ENCODE measurements around the gene NDUFB6.

The NDUFB6 gene

GRCh38 chr9:32518276-32518675 is 54.7 kb downstream of the NDUFB6 start:
- DNase-seq (ENCODE audit: low read depth) = no peak

DNA sequence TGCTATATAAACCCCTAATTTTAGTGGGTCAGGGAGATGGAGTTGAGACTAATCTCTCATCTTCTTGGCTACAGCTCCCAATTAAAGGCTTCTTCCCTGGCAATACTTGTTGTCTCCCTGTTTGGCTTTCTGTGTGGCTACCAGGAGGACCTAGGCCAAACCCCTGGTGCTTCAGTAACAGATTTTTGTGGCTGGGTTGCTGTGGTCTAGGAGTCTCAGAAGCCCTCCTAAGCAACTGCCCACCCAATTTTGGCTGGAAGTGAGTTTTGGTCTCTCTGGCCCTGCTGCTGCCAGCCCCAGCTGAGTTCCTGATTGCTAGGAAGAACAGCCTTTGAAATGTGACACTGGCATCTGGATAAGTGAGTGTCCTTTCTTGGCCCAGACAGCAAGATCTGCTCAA is 56.7 kb downstream of the NDUFB6 start:
- DNase-seq (ENCODE audit: low read depth) = no peak

GRCh38 chr9:32508728-32509127 is 64.2 kb downstream of the NDUFB6 start:
- DNase-seq (ENCODE audit: low read depth) = no peak

- no peak for DNase-seq (ENCODE audit: low read depth)
Observed at GRCh38 chr9:32503008-32503407, 70.0 kb downstream of the NDUFB6 start.
